Gastroesophageal sphincter (tissue), 4 donors: ENCODE measurements around the gene MEGF6. TPM values are rescaled to one million over a fixed set of nuclear protein-coding genes. Genes with fewer than 3 reads are reported as not detected.
A peak's percentile ranks its signal among the peaks of the same experiment; 100 is the strongest.

ENCODE experiments used
- ATAC-seq: fragments of 150-250 bp; one replicate; pipeline ENCODE4 v1.9.1; 2016; ENCODE audit warnings: mild to moderate bottlenecking, moderate library complexity
- H3K27ac ChIP-seq, 4 donors: fragments of 200-600 bp; sonication (generic) in 3 of 4; 1 replicate in 3 of 4; 2 replicates in 1 of 4; pipeline ENCODE4 v1.5.1; 2016 to 2019
- H3K27me3 ChIP-seq: fragments of 200-600 bp; sonication (generic); one replicate; pipeline ENCODE4 v1.5.1; 2019
- H3K36me3 ChIP-seq, 2 donors: fragments of 200-600 bp; sonication (generic); one replicate each; pipeline ENCODE4 v1.5.1; 2019; ENCODE audit warnings: control low read depth in 1 of 2
- H3K4me1 ChIP-seq, 3 donors: fragments of 200-600 bp; sonication (generic); 1 replicate in 2 of 3; 2 replicates in 1 of 3; pipeline ENCODE4 v1.5.1; 2016 to 2019; ENCODE audit warnings: control low read depth in 2 of 3
- H3K4me3 ChIP-seq, 2 donors: fragments of 200-600 bp; sonication (generic); one replicate each; pipeline ENCODE4 v1.5.1; 2019; ENCODE audit warnings: mild to moderate bottlenecking in 1 of 2, moderate library complexity in 1 of 2
- H3K9me3 ChIP-seq, 3 donors: fragments of 200-600 bp; sonication (generic); one replicate each; pipeline ENCODE4 v1.5.1; 2017 to 2019; ENCODE audit warnings: control low read depth in 2 of 3
- EP300 ChIP-seq: sonication (generic); formaldehyde crosslinking; IDR thresholded peaks from one replicate; pipeline ENCODE4 v1.6.1; 2017; ENCODE audit warnings: antibody characterized with exemption, mild to moderate bottlenecking
- POLR2A ChIP-seq, 2 donors: fragments of 450-650 bp; IDR thresholded peaks; one replicate each; pipeline ENCODE4 v1.6.1; 2017; ENCODE audit warnings: antibody characterized with exemption in 2 of 2, mild to moderate bottlenecking in 2 of 2, moderate library complexity in 1 of 2
- POLR2AphosphoS5 ChIP-seq: sonication (generic); formaldehyde crosslinking; IDR thresholded peaks from one replicate; pipeline ENCODE4 v1.6.1; 2017; ENCODE audit warnings: antibody characterized with exemption
- WGBS, 2 donors: methylation state at CpG; one replicate each; pipeline ENCODE4 v1.1.5; 2018; ENCODE audit warnings: low coverage in 1 of 2; 5-methylcytosine and 5-hydroxymethylcytosine counted together
- total RNA-seq, 4 donors: library from RNA; depleted of rRNA; stranded (reverse); fragments of >200 nt; gene quantifications; one replicate each; pipeline ENCODE4 v1.1.0, GENCODE V29; 2016
- TF ChIP-seq, protein P1 (sequence below), 4 experiments: fragments of 200-600 bp in 2 of 4; fragments of 450-650 bp in 2 of 4; sonication (generic) in 1 of 4; IDR thresholded peaks; one replicate each; pipeline ENCODE4 v1.5.1; 2017 to 2019; ENCODE audit warnings: antibody characterized with exemption in 4 of 4, mild to moderate bottlenecking in 2 of 4, moderate library complexity in 2 of 4

Gene MEGF6
- total RNA-seq, 4 donors from 2014 or later: 4.7 to 15.5 (median 10.8) TPM

GRCh38 chr1:3490046-3490745 lies 121.1 kb downstream of the MEGF6 start:
- Histone ChIP-seq H3K27ac (no peak overlapping the region), H3K4me1 (peaks cover 0 to 10% (median 3%) of the 10 kb centered on the region in 3 donors), H3K4me3 (no peak overlapping the region), H3K36me3 (peaks cover 0 to 16% of the 10 kb centered on the region in 2 donors), H3K27me3 (peaks cover 19% of the 10 kb centered on the region), H3K9me3 (peaks cover 0 to 9% (median 0%) of the 10 kb centered on the region in 3 donors)
- no peak for ATAC-seq
- TF ChIP-seq POLR2A (IDR thresholded peaks at IDR 0.05): no peak
- TF ChIP-seq EP300: no peak
- TF ChIP-seq, protein P1, sequence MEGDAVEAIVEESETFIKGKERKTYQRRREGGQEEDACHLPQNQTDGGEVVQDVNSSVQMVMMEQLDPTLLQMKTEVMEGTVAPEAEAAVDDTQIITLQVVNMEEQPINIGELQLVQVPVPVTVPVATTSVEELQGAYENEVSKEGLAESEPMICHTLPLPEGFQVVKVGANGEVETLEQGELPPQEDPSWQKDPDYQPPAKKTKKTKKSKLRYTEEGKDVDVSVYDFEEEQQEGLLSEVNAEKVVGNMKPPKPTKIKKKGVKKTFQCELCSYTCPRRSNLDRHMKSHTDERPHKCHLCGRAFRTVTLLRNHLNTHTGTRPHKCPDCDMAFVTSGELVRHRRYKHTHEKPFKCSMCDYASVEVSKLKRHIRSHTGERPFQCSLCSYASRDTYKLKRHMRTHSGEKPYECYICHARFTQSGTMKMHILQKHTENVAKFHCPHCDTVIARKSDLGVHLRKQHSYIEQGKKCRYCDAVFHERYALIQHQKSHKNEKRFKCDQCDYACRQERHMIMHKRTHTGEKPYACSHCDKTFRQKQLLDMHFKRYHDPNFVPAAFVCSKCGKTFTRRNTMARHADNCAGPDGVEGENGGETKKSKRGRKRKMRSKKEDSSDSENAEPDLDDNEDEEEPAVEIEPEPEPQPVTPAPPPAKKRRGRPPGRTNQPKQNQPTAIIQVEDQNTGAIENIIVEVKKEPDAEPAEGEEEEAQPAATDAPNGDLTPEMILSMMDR (IDR thresholded peaks at IDR 0.05): no peak
- no peak for TF ChIP-seq POLR2AphosphoS5
- no CpG with 5 or more reads among the region's 23 CpGs for WGBS, 2 donors

GRCh38 chr1:3488432-3488831 lies 122.9 kb downstream of the MEGF6 start:
- ATAC-seq: no peak
- TF ChIP-seq, protein P1 (IDR thresholded peaks at IDR 0.05): no peak
- TF ChIP-seq POLR2AphosphoS5 (no peak), EP300 (no peak), POLR2A (IDR thresholded peaks at IDR 0.05) (no peak)
- no peak overlapping the region for H3K4me3 ChIP-seq
- whole genome bisulfite sequencing, 2 donors: 90 to 100% methylated on average over 4 of the region's 4 CpGs
- H3K36me3 ChIP-seq: peaks cover 0 to 11% of the 10 kb centered on the region in 2 donors
- peaks cover 0 to 9% (median 0%) of the 10 kb centered on the region in 3 donors for H3K9me3 ChIP-seq
- H3K27ac ChIP-seq: no peak overlapping the region
- H3K4me1 ChIP-seq: peaks cover 0 to 10% (median 3%) of the 10 kb centered on the region in 3 donors
- H3K27me3 ChIP-seq: peaks cover 35% of the 10 kb centered on the region

DNA sequence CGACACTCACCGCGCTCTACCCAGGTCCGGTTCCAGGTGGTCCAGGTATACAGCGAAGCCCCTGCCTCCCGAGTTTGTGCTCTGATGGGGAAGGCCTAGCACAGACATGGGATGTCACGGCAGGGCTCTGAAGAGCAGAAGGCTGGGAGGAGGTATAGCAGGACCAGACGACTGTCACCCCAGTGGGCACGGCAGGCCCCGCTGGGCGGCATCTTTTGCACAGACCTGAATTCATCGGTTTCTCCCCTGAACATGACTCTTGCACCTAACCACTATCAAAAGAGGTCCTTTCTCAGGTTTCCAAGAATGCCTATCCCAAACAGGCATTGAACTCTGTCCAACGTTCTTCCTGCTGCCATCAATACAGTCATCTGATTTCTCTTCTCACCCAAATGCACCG lies 126.3 kb downstream of the MEGF6 start:
- no peak for ATAC-seq
- Histone ChIP-seq H3K36me3 (peaks cover 0 to 8% of the 10 kb centered on the region in 2 donors), H3K9me3 (peaks cover 0 to 9% (median 0%) of the 10 kb centered on the region in 3 donors), H3K27ac (no peak overlapping the region), H3K4me3 (no peak overlapping the region), H3K27me3 (peaks cover 33% of the 10 kb centered on the region), H3K4me1 (no peaks in the 10 kb centered on the region)
- WGBS, 2 donors: 90 to 93% methylated on average over 4 to 6 of the region's 14 CpGs
- TF ChIP-seq POLR2A (IDR thresholded peaks at IDR 0.05) (no peak), EP300 (no peak), POLR2AphosphoS5 (no peak)
- TF ChIP-seq, protein P1 (IDR thresholded peaks at IDR 0.05): no peak

- Histone ChIP-seq H3K36me3 (no peaks in the 10 kb centered on the region), H3K9me3 (peaks cover 0 to 9% (median 0%) of the 10 kb centered on the region in 3 donors), H3K27me3 (peaks cover 32% of the 10 kb centered on the region), H3K4me3 (no peak overlapping the region), H3K27ac (no peak overlapping the region), H3K4me1 (no peaks in the 10 kb centered on the region)
- TF ChIP-seq, protein P1 (IDR thresholded peaks at IDR 0.05): peak in 3 of 4 experiments; percentile 48 to 84 (median 62)
- no peak for TF ChIP-seq POLR2A (IDR thresholded peaks at IDR 0.05)
- ATAC-seq: no peak
- 57 to 71% methylated on average over 11 to 22 of the region's 31 CpGs for WGBS, 2 donors
Measured at GRCh38 chr1:3483801-3484444, 127.4 kb downstream of the MEGF6 start.
